BE2C (cell line): ENCODE measurements around the gene TTC33.
"Not testable (repeated sequence)": the region's sequence is repeated elsewhere in the genome, so short reads cannot be mapped to it uniquely, and the experiment has no call there.

Experiments
- DNase-seq: peaks from one replicate; pipeline ENCODE4 v3.0.0-alpha.2; 2020
- H3K27me3 ChIP-seq: fragments of 250-450 bp; sonication (Bioruptor Pico); 2 replicates; pipeline ENCODE4 v1.5.1; 2020; ENCODE audit warnings: mild to moderate bottlenecking
- H3K36me3 ChIP-seq: fragments of 250-450 bp; sonication (Bioruptor Pico); 2 replicates; pipeline ENCODE4 v1.5.1; 2020; ENCODE audit warnings: mild to moderate bottlenecking
- H3K4me1 ChIP-seq: fragments of 250-450 bp; sonication (Bioruptor Pico); 2 replicates; pipeline ENCODE4 v1.5.1; 2020
- H3K4me3 ChIP-seq: 2 replicates; pipeline ENCODE4 v1.5.1; 2011; ENCODE audit warnings: low read depth, low read length
- H3K9me3 ChIP-seq: fragments of 250-450 bp; sonication (Bioruptor Pico); 2 replicates; pipeline ENCODE4 v1.5.1; 2020
- TF ChIP-seq, protein P1 (sequence below): IDR thresholded peaks from 2 replicates; pipeline ENCODE4 v1.5.1; 2012; ENCODE audit warnings: mild to moderate bottlenecking, low read depth, low read length

TTC33 gene

DNA sequence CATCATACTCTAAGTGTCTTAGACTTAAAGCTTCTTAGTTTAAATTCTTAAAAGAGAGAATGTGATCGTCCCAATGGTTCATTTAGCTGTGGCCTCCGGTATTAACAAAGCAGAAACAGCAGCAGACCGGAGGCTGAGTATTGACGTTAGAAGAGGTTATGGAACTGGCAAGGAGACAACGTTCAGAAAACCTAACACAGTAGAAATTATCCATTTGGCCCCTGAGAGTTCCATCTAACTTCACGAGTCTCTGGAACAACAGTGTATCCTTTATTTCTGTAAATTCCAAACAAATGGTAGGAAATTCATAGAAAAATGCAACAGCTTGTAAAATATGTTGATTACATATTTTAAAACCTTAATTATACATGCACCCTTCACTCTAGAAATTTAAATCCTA, 183.4 kb downstream of the TTC33 start:
- Histone ChIP-seq H3K27me3 (no peaks in the 10 kb centered on the region), H3K4me3 (no peak overlapping the region), H3K4me1 (no peaks in the 10 kb centered on the region), H3K9me3 (no peaks in the 10 kb centered on the region), H3K36me3 (no peaks in the 10 kb centered on the region)
- DNase-seq, result no peak
- TF ChIP-seq, protein P1, sequence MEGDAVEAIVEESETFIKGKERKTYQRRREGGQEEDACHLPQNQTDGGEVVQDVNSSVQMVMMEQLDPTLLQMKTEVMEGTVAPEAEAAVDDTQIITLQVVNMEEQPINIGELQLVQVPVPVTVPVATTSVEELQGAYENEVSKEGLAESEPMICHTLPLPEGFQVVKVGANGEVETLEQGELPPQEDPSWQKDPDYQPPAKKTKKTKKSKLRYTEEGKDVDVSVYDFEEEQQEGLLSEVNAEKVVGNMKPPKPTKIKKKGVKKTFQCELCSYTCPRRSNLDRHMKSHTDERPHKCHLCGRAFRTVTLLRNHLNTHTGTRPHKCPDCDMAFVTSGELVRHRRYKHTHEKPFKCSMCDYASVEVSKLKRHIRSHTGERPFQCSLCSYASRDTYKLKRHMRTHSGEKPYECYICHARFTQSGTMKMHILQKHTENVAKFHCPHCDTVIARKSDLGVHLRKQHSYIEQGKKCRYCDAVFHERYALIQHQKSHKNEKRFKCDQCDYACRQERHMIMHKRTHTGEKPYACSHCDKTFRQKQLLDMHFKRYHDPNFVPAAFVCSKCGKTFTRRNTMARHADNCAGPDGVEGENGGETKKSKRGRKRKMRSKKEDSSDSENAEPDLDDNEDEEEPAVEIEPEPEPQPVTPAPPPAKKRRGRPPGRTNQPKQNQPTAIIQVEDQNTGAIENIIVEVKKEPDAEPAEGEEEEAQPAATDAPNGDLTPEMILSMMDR, result no peak

DNA sequence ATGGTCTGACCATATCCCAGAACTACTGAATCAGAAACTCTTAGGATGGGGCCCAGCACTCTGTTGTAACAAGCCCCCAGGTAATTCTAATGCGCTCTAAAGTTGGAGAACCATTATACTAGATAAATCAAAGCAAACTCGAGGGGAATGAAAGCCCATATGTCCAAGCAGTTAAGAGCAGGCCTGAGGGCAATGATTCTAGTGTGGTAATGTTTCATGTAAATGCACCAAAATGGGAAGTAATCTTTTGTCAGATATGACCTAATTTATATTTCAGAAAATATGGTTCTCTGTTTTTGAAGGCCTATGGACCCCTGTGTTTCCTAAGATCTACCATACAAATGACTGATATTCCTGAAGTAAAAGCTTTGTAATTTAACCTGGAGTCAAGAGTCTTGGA, 184.0 kb downstream of the TTC33 start:
- TF ChIP-seq, protein P1, result no peak
- H3K9me3 ChIP-seq, result no peaks in the 10 kb centered on the region

DNA sequence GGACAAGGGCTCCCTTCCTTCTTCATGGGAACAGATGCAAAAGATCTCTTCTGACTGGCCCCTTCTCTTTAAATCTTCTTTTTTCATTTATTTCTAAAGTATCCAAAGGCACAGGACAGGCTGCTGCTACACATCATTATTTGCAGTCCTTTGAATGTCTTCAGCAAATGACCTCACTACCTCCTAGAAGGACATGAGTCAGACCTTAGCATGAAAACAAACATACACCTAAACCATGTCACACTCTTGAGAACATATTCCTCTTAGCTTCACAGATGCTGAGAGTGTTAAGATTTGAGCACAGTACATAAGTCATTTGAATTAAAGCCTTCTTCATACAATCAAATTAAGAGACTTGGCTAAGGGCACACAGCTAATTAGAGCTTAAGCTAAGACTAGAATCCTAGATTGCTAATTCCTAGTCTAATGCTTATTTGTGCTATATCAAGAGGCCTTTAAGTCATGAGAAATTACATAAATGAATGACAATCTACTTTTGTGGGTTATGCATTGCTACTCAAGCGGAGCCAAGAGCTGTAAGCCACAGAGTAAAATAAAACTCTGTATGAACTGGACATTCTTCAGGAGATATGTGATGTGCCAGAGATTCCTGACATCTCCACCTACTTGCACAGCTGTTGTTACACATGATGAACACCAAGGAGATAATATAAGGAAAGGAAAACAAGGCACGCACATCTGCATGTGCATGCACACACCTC, 185.2 kb downstream of the TTC33 start:
- Histone ChIP-seq H3K4me1 (no peaks in the 10 kb centered on the region), H3K9me3 (no peaks in the 10 kb centered on the region), H3K4me3 (no peak overlapping the region), H3K27me3 (no peaks in the 10 kb centered on the region), H3K36me3 (no peaks in the 10 kb centered on the region)
- TF ChIP-seq, protein P1, result no peak
- DNase-seq, result no peak

More for the DNA sequence above, 184.0 kb downstream of the TTC33 start:
- Histone ChIP-seq H3K36me3 (no peaks in the 10 kb centered on the region), H3K4me1 (no peaks in the 10 kb centered on the region), H3K27me3 (no peaks in the 10 kb centered on the region), H3K4me3 (no peak overlapping the region)
- DNase-seq, result no peak

DNA sequence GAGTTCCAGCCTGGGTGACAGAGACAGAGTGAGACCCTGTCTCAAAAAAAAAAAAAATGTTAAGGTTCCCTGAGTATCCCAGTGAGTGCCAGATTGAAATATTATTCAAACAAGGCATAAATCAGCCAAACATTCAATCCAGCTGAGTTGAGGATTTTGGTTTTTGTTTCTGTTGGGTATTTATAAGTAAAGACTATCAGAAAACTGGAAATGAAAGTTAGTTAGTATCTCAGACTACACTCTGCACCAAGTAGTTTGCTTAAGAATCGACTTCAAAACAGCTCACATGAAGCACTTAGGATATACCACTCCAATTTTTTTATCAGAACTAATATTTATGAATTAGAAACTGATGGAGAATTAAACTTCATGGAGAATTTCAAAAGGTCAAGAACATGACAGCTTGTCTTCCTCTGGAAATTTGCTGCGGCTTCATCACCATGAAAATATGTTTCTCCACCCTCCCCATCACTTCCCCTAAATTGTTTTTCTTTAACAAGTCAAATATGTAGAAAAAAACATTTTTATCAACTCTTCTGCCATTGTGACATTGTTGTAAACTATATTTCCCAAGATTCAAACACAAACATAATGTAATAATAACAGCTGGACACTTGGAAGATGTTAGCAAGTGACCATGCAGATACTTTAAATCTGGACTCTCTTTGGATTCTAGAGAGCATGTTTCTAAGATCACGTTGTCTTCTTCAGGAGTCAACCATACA, 186.1 kb downstream of the TTC33 start:
- TF ChIP-seq, protein P1, result no peak
- Histone ChIP-seq H3K27me3 (no peaks in the 10 kb centered on the region), H3K36me3 (no peaks in the 10 kb centered on the region), H3K4me3 (no peak overlapping the region), H3K9me3 (no peaks in the 10 kb centered on the region), H3K4me1 (no peaks in the 10 kb centered on the region)
- DNase-seq, result no peak

DNA sequence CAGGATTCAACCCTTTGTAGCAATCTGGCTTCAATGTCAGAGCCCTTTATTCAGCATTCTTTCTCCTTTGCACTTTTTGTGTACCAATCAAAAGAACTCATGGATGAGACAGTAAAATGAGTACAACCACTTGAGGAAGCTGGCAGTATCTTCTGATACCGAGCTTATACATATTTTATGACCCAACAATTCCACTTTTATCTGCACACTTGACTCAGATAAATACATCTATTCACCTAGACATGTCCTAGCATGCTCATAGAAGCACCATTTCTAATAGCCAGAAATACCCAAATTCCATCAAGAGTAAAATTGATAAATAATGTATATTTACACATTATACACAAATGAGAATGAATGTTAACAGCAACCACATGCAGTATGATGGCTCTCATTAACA, 187.2 kb downstream of the TTC33 start:
- DNase-seq, result no peak
- no peak overlapping the region for H3K4me3 ChIP-seq
- H3K9me3 ChIP-seq, result no peaks in the 10 kb centered on the region
- TF ChIP-seq, protein P1, result no peak
- H3K36me3 ChIP-seq, result no peaks in the 10 kb centered on the region
- no peaks in the 10 kb centered on the region for H3K4me1 ChIP-seq
- H3K27me3 ChIP-seq, result no peaks in the 10 kb centered on the region

DNA sequence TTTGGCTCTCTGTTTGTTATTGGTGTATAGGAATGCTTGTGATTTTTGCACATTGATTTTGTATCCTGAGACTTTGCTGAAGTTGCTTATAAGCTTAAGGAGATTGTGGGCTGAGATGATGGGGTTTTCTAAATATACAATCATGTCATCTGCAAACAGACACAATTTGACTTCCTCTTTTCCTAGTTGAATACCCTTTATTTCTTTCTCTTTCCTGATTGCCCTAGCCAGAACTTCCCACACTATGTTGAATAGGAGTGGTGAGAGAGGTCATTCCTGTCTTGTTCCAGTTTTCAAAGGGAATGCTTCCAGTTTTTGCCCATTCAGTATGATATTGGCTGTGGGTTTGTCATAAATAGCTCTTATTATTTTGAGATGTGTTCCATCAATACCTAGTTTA, 192.6 kb downstream of the TTC33 start:
- H3K27me3 ChIP-seq, DNase-seq, H3K9me3 ChIP-seq, H3K4me3 ChIP-seq, H3K36me3 ChIP-seq, H3K4me1 ChIP-seq: not testable (repeated sequence)
